Esophagus squamous epithelium (tissue), 5 donors: ENCODE data around the gene ANKRD40. TPM values are rescaled to one million over a fixed set of nuclear protein-coding genes. Genes with fewer than 3 reads are reported as not detected.

Experiments
- DNase-seq: peaks from one replicate; lab custom pipeline; 2025; lab: John Stamatoyannopoulos, UW
- H3K27ac ChIP-seq, 4 donors: fragments of 200-600 bp; sonication (generic); one replicate each; pipeline ENCODE4 v1.5.1; 2016 to 2019; ENCODE audit warnings: mild to moderate bottlenecking in 1 of 4
- H3K27me3 ChIP-seq, 4 donors: fragments of 200-600 bp; sonication (generic); 1 replicate in 3 of 4; 2 replicates in 1 of 4; pipeline versions ENCODE4 v1.5.1 to v1.6.0; 2017 to 2021; ENCODE audit warnings: antibody characterized with exemption in 1 of 4
- H3K36me3 ChIP-seq, 3 donors: fragments of 200-600 bp; sonication (generic); one replicate each; pipeline ENCODE4 v1.5.1; 2016 to 2019
- H3K4me1 ChIP-seq, 3 donors: fragments of 200-600 bp; sonication (generic); one replicate each; pipeline ENCODE4 v1.5.1; 2017 to 2019
- H3K4me3 ChIP-seq, 4 donors: fragments of 200-600 bp; sonication (generic); 1 replicate in 3 of 4; 2 replicates in 1 of 4; pipeline ENCODE4 v1.5.1; 2016 to 2019; ENCODE audit warnings: mild to moderate bottlenecking in 2 of 4, moderate library complexity in 1 of 4
- H3K9me3 ChIP-seq, 3 donors: fragments of 200-600 bp; sonication (generic); one replicate each; pipeline ENCODE4 v1.5.1; 2016 to 2019
- POLR2A ChIP-seq, 4 donors: fragments of 450-650 bp; IDR thresholded peaks; one replicate each; pipeline ENCODE4 v1.6.1; 2017; ENCODE audit warnings: antibody characterized with exemption in 4 of 4, mild to moderate bottlenecking in 4 of 4, moderate library complexity in 3 of 4
- WGBS, 2 donors: methylation state at CpG; one replicate each; pipeline ENCODE4 v1.1.5; 2018; 5-methylcytosine and 5-hydroxymethylcytosine counted together
- intact Hi-C: fragments of 100-400 bp; cut with DNase I; formaldehyde crosslinking; loops from one replicate; pipeline ENCODE4 v1.15.0; 2022
- total RNA-seq, 4 donors: library from RNA; depleted of rRNA; stranded (reverse); fragments of >200 nt; gene quantifications; one replicate each; pipeline ENCODE4 v1.1.0, GENCODE V29; 2016
- TF ChIP-seq, protein P1 (sequence below), 6 experiments: fragments of 450-650 bp in 4 of 6; fragments of 200-600 bp in 2 of 6; sonication (generic) in 2 of 6; IDR thresholded peaks; one replicate each; pipeline ENCODE4 v1.5.1; 2016 to 2019; ENCODE audit warnings: antibody characterized with exemption in 6 of 6, mild to moderate bottlenecking in 4 of 6, moderate library complexity in 4 of 6
- donor health status: DM: yes; HTN: yes; CAD: no.

The ANKRD40 gene
- total RNA-seq, 4 donors from 2014 or later = 10.7 to 34.9 (median 17.9) TPM

DNA sequence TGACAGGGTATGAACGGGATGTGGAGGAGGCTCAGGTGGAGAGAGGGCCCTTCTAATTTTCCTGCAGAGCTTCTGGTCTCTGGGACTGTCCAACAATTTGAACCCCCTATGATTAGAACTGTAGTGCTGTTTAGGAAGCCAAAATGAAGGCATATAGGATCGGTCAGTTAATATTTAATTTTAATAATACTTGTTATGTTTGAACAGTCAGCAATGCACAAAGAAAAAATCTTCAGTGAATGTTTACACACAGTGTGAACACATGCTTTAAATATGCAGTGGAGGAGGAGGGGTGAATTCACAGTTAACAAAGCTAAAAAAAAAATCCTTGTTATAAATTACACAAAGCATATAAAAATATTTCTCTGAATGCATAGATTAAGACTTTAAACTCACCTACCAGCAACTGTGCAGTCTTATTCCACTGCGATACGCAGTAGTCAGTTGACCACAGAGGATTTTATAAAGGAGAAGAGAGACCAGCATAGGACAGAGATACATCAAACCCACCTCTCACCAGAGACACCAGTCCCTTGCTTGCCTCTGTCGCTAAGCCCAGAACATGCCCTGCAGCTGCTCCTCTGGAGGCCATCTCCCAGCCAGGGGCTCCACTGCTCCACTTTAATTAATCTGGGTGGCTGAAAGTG is 14.6 kb downstream of the ANKRD40 start:
- intact Hi-C loops = no loop called here
- peaks cover 15 to 77% (median 26%) of the 10 kb centered on the region in 3 donors for H3K4me1 ChIP-seq
- no peak for DNase-seq
- H3K36me3 ChIP-seq = peaks cover 3 to 64% (median 18%) of the 10 kb centered on the region in 3 donors
- WGBS, 2 donors = 78 to 88% methylated on average over 5 of the region's 5 CpGs
- TF ChIP-seq, protein P1, sequence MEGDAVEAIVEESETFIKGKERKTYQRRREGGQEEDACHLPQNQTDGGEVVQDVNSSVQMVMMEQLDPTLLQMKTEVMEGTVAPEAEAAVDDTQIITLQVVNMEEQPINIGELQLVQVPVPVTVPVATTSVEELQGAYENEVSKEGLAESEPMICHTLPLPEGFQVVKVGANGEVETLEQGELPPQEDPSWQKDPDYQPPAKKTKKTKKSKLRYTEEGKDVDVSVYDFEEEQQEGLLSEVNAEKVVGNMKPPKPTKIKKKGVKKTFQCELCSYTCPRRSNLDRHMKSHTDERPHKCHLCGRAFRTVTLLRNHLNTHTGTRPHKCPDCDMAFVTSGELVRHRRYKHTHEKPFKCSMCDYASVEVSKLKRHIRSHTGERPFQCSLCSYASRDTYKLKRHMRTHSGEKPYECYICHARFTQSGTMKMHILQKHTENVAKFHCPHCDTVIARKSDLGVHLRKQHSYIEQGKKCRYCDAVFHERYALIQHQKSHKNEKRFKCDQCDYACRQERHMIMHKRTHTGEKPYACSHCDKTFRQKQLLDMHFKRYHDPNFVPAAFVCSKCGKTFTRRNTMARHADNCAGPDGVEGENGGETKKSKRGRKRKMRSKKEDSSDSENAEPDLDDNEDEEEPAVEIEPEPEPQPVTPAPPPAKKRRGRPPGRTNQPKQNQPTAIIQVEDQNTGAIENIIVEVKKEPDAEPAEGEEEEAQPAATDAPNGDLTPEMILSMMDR (IDR thresholded peaks at IDR 0.05) = no peak
- no peak for TF ChIP-seq POLR2A (IDR thresholded peaks at IDR 0.05)
- H3K9me3 ChIP-seq = no peaks in the 10 kb centered on the region
- no peaks in the 10 kb centered on the region for H3K27me3 ChIP-seq
- H3K27ac ChIP-seq = no peak overlapping the region
- H3K4me3 ChIP-seq = no peak overlapping the region

DNA sequence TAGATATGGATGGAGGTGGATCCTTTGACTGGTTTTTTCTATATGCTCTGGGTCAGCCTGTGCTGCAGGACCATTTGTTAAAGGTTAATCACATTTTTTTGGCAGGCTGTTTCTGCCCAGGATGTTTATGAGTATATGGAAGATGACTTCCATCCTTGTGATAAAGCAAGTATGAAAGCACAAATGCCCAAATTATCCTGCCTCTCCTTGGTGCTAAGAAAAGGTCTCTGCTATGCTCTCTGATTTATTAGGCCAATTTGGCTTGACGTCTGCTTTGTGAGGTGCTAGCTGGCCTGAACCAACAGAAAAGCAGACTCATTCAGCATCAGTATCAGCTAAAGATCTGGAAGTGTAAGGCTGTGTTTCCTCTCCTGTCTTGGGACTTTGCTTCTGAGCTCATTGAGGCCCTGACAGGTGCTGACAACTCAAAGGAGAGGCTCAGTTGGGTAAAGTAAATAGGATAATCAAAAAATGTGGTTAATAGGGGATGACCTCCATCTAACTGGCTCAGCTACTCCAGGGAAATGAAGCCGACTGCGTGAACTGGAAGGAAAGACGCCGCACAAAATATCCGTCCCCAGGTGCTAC is 15.2 kb downstream of the ANKRD40 start:
- intact Hi-C loops = no loop called here
- H3K4me3 ChIP-seq = no peak overlapping the region
- peaks cover 3 to 57% (median 18%) of the 10 kb centered on the region in 3 donors for H3K36me3 ChIP-seq
- H3K27me3 ChIP-seq = no peaks in the 10 kb centered on the region
- WGBS, 2 donors = 82 to 88% methylated on average over 6 of the region's 6 CpGs
- H3K27ac ChIP-seq = peak overlapping the region in 1 of 4 donors; percentile 21
- no peak for DNase-seq
- H3K9me3 ChIP-seq = no peaks in the 10 kb centered on the region
- TF ChIP-seq, protein P1 (IDR thresholded peaks at IDR 0.05) = no peak
- TF ChIP-seq POLR2A (IDR thresholded peaks at IDR 0.05) = no peak
- H3K4me1 ChIP-seq = peaks cover 15 to 72% (median 26%) of the 10 kb centered on the region in 3 donors

DNA sequence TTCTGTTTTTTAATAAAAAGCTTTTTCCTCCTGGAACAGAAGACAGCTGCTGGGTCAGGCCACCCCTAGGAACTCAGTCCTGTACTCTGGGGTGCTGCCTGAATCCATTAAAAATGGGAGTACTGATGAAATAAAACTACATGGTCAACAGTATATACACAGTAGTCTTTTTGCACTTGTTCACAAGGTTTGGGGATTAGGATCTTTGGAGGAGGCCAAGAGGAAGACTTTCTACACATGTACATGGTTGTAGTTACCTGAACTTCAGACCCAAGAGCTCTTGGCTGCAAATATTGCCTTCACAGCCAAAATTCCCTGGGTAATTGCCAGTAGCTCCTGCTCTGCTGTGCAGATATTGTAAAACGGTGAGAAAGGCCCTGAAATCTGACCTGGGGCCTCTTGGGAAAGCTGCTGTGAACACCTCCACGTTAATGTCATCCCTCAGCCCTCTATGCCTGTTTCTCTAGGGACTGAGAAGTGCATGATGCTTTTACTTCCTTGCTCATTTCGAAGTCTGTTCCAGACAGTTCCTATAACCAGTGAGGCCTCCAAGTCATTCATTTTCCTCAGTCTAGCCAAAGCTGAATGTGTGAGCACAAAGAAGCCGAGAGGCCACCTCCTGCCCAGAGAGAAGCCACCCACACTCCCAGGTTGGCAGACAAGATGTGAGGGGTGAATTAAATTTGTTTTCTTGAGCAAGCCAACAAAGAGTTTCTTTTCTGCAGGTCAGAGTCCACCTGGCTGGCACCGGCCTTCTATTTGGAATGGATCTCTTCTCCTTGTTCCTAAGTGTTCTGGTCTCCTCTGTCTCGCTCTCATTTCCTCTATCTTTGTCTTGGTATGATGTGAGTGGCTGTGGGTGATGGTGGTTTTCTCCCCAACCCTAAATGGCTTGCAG is 15.9 kb downstream of the ANKRD40 start:
- TF ChIP-seq, protein P1 (IDR thresholded peaks at IDR 0.05) = no peak
- TF ChIP-seq POLR2A (IDR thresholded peaks at IDR 0.05) = no peak
- no peak for DNase-seq
- WGBS, 2 donors = 39 to 56% methylated on average over 5 to 6 of the region's 6 CpGs
- H3K4me1 ChIP-seq = peaks cover 17 to 72% (median 31%) of the 10 kb centered on the region in 3 donors
- peak overlapping the region in 3 of 4 donors; percentile 7 to 21 (median 16) for H3K27ac ChIP-seq
- no peaks in the 10 kb centered on the region for H3K9me3 ChIP-seq
- no peaks in the 10 kb centered on the region for H3K27me3 ChIP-seq
- H3K4me3 ChIP-seq = no peak overlapping the region
- peaks cover 0 to 50% (median 15%) of the 10 kb centered on the region in 3 donors for H3K36me3 ChIP-seq
- intact Hi-C loops = no loop called here

DNA sequence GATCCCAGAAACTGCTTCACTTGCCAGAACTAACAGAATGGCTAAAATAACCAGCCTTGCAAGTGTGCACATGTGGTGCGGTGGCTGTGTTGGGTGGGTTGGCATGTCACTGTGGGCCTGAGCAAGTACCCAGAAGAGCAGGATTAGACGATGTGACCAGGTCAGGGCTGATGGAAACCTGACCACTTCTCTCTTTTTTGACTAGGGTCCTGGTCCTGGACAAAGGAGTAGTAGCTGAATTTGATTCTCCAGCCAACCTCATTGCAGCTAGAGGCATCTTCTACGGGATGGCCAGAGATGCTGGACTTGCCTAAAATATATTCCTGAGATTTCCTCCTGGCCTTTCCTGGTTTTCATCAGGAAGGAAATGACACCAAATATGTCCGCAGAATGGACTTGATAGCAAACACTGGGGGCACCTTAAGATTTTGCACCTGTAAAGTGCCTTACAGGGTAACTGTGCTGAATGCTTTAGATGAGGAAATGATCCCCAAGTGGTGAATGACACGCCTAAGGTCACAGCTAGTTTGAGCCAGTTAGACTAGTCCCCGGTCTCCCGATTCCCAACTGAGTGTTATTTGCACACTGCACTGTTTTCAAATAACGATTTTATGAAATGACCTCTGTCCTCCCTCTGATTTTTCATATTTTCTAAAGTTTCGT is 16.7 kb downstream of the ANKRD40 start:
- WGBS, 2 donors = 46% methylated on average over 8 to 9 of the region's 9 CpGs
- no peak for DNase-seq
- no peaks in the 10 kb centered on the region for H3K9me3 ChIP-seq
- H3K27ac ChIP-seq = peak overlapping the region in 3 of 4 donors; percentile 0 to 21 (median 16)
- TF ChIP-seq POLR2A (IDR thresholded peaks at IDR 0.05) = no peak
- TF ChIP-seq, protein P1 (IDR thresholded peaks at IDR 0.05) = no peak
- intact Hi-C loops = no loop called here
- no peak overlapping the region for H3K4me3 ChIP-seq
- H3K36me3 ChIP-seq = peaks cover 0 to 42% (median 7%) of the 10 kb centered on the region in 3 donors
- peaks cover 23 to 72% (median 39%) of the 10 kb centered on the region in 3 donors for H3K4me1 ChIP-seq
- no peaks in the 10 kb centered on the region for H3K27me3 ChIP-seq
